Body of pancreas (tissue), 4 donors: Measurements from ENCODE around the gene GLIPR1.
"Not testable (repeated sequence)": the region's sequence is repeated elsewhere in the genome, so short reads cannot be mapped to it uniquely, and the experiment has no call there.

ENCODE experiments used
- CTCF ChIP-seq, 7 experiments: fragments of 450-650 bp in 4 of 7; fragments of 200-600 bp in 3 of 7; sonication (generic) in 3 of 7; IDR thresholded peaks; one replicate each; pipeline ENCODE4 v1.5.1; 2016 to 2019; ENCODE audit warnings: antibody characterized with exemption in 7 of 7
- POLR2A ChIP-seq, 3 donors: fragments of 450-650 bp; IDR thresholded peaks; one replicate each; pipeline ENCODE4 v1.6.1; 2016; ENCODE audit warnings: antibody characterized with exemption in 3 of 3, mild to moderate bottlenecking in 2 of 3

- TF ChIP-seq POLR2A, CTCF (IDR thresholded peaks at IDR 0.05): not testable (repeated sequence)
Measured at GRCh38 chr12:75441687-75442449, 38.7 kb upstream of the GLIPR1 start.
